Muscle of arm (tissue), 14 donors: ENCODE results near the gene UHMK1. TPM values are rescaled to one million over a fixed set of nuclear protein-coding genes. Genes with fewer than 3 reads are reported as not detected.
A peak's percentile ranks its signal among the peaks of the same experiment; 100 is the strongest.
"Not testable (repeated sequence)": the region's sequence is repeated elsewhere in the genome, so short reads cannot be mapped to it uniquely, and the experiment has no call there.

Experiments
- DNase-seq: peaks from one replicate; pipeline ENCODE4 v3.0.0-alpha.2; 2013
- long read RNA-seq, 11 donors: transcript quantifications; one replicate each; lab custom pipeline, GENCODE V29; 2026
- polyA plus RNA-seq, 12 donors: library from polyadenylated mRNA; unstranded; fragments of 120-200 nt; gene quantifications; one replicate each; pipeline ENCODE4 v1.2.1, GENCODE V29; 2013; ENCODE audit not compliant: insufficient read length in 12 of 12

Gene UHMK1
- 10 to 100 TPM in 11 of 12 donors, not detected in 1; 18.3 to 34.9 (median 27.9) TPM for polyA plus RNA-seq
- long read RNA-seq, donor 1, full-length matches to known transcripts: 3 of 3 reads
- long read RNA-seq, donor 1, partial matches to known transcripts: 0 of 3 reads
- long read RNA-seq, donor 1, other reads (novel, unspliced or antisense): 0 of 3 reads
- long read RNA-seq, donor 2, full-length matches to known transcripts: 7 of 7 reads
- long read RNA-seq, donor 2, partial matches to known transcripts: 0 of 7 reads
- long read RNA-seq, donor 2, other reads (novel, unspliced or antisense): 0 of 7 reads
- long read RNA-seq, donor 3, full-length matches to known transcripts: 1 of 1 reads
- long read RNA-seq, donor 3, partial matches to known transcripts: 0 of 1 reads
- long read RNA-seq, donor 3, other reads (novel, unspliced or antisense): 0 of 1 reads
- long read RNA-seq, donor 4, full-length matches to known transcripts: 1 of 1 reads
- long read RNA-seq, donor 4, partial matches to known transcripts: 0 of 1 reads
- long read RNA-seq, donor 4, other reads (novel, unspliced or antisense): 0 of 1 reads
- long read RNA-seq, donor 5, full-length matches to known transcripts: 14 of 14 reads
- long read RNA-seq, donor 5, partial matches to known transcripts: 0 of 14 reads
- long read RNA-seq, donor 5, other reads (novel, unspliced or antisense): 0 of 14 reads
- long read RNA-seq, donor 6, full-length matches to known transcripts: 5 of 5 reads
- long read RNA-seq, donor 6, partial matches to known transcripts: 0 of 5 reads
- long read RNA-seq, donor 6, other reads (novel, unspliced or antisense): 0 of 5 reads
- long read RNA-seq, donor 7, full-length matches to known transcripts: 2 of 2 reads
- long read RNA-seq, donor 7, partial matches to known transcripts: 0 of 2 reads
- long read RNA-seq, donor 7, other reads (novel, unspliced or antisense): 0 of 2 reads
- long read RNA-seq, donor 8, full-length matches to known transcripts: 14 of 14 reads
- long read RNA-seq, donor 8, partial matches to known transcripts: 0 of 14 reads
- long read RNA-seq, donor 8, other reads (novel, unspliced or antisense): 0 of 14 reads
- long read RNA-seq, donor 9, full-length matches to known transcripts: 1 of 1 reads
- long read RNA-seq, donor 9, partial matches to known transcripts: 0 of 1 reads
- long read RNA-seq, donor 9, other reads (novel, unspliced or antisense): 0 of 1 reads
- long read RNA-seq, donor 10, full-length matches to known transcripts: 3 of 3 reads
- long read RNA-seq, donor 10, partial matches to known transcripts: 0 of 3 reads
- long read RNA-seq, donor 10, other reads (novel, unspliced or antisense): 0 of 3 reads
- long read RNA-seq, donor 11, full-length matches to known transcripts: 4 of 4 reads
- long read RNA-seq, donor 11, partial matches to known transcripts: 0 of 4 reads
- long read RNA-seq, donor 11, other reads (novel, unspliced or antisense): 0 of 4 reads

GRCh38 chr1:162497723-162498495, at the start of gene UHMK1:
TSS of gene UHMK1 (plus strand) at chr1:162497818. CDS start at chr1:162498001, 183 bp downstream.
- DNase-seq: peak; percentile 92

GRCh38 chr1:162454361-162454760, 43.3 kb upstream of the UHMK1 start:
- not testable (repeated sequence) for DNase-seq

- no peak for DNase-seq
Observed at GRCh38 chr1:162456323-162456722, 41.3 kb upstream of the UHMK1 start.

- no peak for DNase-seq
Observed at GRCh38 chr1:162458236-162458635, 39.4 kb upstream of the UHMK1 start.

GRCh38 chr1:162462425-162462824, 35.2 kb upstream of the UHMK1 start:
- not testable (repeated sequence) for DNase-seq

GRCh38 chr1:162463021-162463420, 34.6 kb upstream of the UHMK1 start:
- DNase-seq: no peak

- DNase-seq: no peak
Observed at GRCh38 chr1:162466797-162467196, 30.8 kb upstream of the UHMK1 start.

GRCh38 chr1:162470216-162470615, 27.4 kb upstream of the UHMK1 start:
- no peak for DNase-seq

- DNase-seq: no peak
Observed at GRCh38 chr1:162471290-162471853, 26.2 kb upstream of the UHMK1 start.

GRCh38 chr1:162475089-162475488, 22.5 kb upstream of the UHMK1 start:
- DNase-seq: no peak

GRCh38 chr1:162475539-162476185, 22.0 kb upstream of the UHMK1 start:
- no peak for DNase-seq

GRCh38 chr1:162476620-162477019, 21.0 kb upstream of the UHMK1 start:
- no peak for DNase-seq

GRCh38 chr1:162485236-162485635, 12.4 kb upstream of the UHMK1 start:
- DNase-seq: no peak

- DNase-seq: no peak
Observed at GRCh38 chr1:162487241-162487640, 10.4 kb upstream of the UHMK1 start.

- no peak for DNase-seq
Observed at GRCh38 chr1:162488219-162488618, 9.4 kb upstream of the UHMK1 start.

- DNase-seq: not testable (repeated sequence)
Observed at GRCh38 chr1:162495531-162496233, 1.9 kb upstream of the UHMK1 start.

- DNase-seq: no peak
Observed at GRCh38 chr1:162497104-162497722, 405 bp upstream of the UHMK1 start.

GRCh38 chr1:162498496-162498810, 835 bp downstream of the UHMK1 start:
- DNase-seq: peak; percentile 20

GRCh38 chr1:162500805-162501204, 3.2 kb downstream of the UHMK1 start:
- no peak for DNase-seq
